HG03280 (cell line): Measurements from ENCODE around the gene ZNF839.

ENCODE experiments used
- ATAC-seq: cut with Tn5 transposase; IDR thresholded peaks from one replicate; pipeline ENCODE4 v1.9.1; 2021; ENCODE audit warnings: mild to moderate bottlenecking, moderate library complexity; ENCODE audit not compliant: unreplicated experiment

The ZNF839 gene

DNA sequence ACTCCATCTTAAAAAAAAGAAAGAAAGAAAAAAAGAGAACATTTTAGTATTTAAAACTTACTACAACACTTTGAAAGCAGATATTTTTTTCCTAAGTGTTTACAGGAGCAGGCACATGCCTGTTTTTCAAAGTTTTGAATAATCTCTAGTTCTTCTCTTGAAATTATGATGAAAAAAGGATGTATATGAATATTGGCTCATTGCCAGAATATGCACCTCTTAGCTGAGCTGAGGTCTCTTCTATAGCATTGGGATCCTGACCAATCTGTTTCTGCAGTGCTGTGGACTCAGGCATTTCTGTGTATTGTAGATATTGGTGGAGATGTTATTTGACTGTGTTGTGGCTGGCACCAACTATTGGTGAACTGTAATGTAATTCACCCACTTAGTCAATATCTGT, 58.1 kb downstream of the ZNF839 start:
- ATAC-seq: no peak

DNA sequence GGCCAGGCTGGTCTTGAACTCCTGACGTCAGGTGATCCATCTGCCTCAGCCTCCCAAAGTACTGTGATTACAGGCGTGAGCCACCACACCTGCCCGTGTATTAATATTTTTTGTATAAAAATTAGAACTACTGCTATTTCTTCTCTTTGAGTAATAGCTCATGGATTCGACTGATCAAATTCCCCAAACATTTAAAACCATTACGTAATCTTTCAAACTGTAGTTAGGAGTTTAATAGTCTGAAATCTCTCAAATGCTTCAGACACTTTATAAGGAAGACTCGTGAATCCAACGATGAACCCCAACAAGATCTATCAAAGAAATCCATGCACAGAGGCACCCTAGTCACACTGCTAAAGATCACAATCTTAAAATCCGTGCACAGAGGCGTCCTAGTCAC, 59.3 kb downstream of the ZNF839 start:
- ATAC-seq: no peak

DNA sequence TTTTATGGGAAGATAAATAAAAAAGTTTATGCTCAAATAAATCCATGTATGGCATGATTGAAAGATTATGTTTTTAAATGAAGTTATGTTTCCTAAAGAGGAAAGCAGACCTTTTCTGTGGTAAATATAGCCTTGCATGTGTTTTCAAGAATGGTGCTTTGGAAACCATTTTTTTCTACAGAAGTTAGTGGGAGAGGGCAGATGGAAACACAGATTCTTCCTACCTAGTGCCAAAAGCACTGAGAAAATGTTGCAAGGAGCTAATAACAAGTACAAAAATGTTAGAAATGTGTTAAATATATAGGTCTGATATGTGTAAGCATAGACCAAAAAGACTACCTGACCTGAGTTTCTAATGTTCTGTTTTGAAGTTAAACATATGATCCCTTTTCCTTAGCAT, 67.5 kb downstream of the ZNF839 start:
- no peak for ATAC-seq

DNA sequence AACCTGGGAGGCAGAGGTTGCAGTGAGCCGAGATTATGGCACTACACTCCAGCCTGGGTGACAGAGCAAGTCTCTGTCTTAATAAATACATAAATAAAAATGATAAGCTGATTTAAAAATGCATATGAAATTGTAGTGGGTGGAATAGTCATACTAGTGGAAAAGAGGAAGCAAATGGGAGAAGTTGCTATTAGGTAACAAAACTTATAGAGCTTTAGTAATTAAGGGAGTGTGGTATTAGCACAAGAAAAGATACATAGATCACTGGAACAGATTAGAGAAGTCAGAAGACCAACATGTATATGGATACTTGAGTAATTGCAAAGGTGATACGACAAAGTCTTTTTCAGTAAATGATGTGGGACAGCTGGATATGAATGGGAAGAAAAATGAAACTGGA, 69.7 kb downstream of the ZNF839 start:
- ATAC-seq: no peak

DNA sequence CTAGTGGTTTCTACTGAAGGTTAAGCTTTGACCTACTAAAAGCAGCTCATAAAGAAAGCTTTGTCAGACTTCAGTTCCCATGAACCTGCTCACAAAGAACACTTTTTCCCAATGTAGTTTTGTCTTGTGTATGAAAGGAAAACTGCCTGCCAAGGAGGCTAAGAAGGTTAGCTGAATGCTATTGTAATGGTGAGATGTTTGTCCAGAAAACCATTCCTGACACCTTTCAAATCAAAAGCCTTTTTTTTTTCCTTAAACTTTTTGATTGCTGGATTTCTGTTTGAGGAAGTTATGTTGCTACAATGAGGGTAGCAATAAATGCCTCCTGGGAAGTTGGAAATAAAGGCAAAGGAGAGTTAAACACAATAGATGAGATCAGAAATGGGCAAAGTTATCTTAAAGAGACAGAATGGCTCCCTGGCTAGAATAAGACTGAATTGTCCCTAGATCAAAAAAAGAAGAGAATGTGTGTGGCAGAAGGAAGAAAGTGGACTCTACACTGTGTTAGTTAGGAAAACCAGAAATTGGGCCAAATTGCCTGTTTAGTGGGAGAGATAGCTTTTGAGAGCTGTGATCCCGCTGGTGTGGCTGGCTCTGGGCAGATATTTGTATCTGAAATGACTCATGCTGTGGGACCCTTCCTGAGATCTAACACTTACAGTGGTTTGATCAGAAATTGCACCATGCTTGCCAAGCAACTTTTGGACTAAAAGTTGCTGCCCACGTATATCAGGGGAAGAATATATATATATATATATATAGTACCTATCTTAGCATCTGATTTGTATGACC, 70.7 kb downstream of the ZNF839 start:
- no peak for ATAC-seq
